Measurements from ENCODE around the gene RGS9BP.
"Not testable (repeated sequence)": the region's sequence is repeated elsewhere in the genome, so short reads cannot be mapped to it uniquely, and the experiment has no call there.

RGS9BP gene

GRCh38 chr19:32696771-32697170 lies 21.1 kb downstream of the RGS9BP start:
- H3K14ac ChIP-seq (ENCODE audit: low read length); H3K9me3 ChIP-seq (replicated peaks in 1 of 2; ENCODE audit: control insufficient read depth in 2 of 2, insufficient read depth in 1 of 2, low read depth in 1 of 2, low read length in 2 of 2); H3K9ac ChIP-seq (ENCODE audit: low read depth, low read length, poor library complexity); H3K23ac ChIP-seq (ENCODE audit: low read depth, low read length, poor library complexity); H3K4ac ChIP-seq (ENCODE audit: low read length); H2BK120ac ChIP-seq (ENCODE audit: low read depth, low read length); H3K4me1 ChIP-seq (ENCODE audit: control insufficient read depth in 2 of 2, insufficient read depth in 1 of 2, low read depth in 1 of 2, low read length in 2 of 2); H2BK5ac ChIP-seq (ENCODE audit: low read length); H3K27ac ChIP-seq (replicated peaks; ENCODE audit: low read length); H3K27me3 ChIP-seq (ENCODE audit: control insufficient read depth in 3 of 3, insufficient read depth in 3 of 3, low read depth in 1 of 3, low read length in 3 of 3); H3K4me3 ChIP-seq (ENCODE audit: low read length in 2 of 2); H2AK5ac ChIP-seq (ENCODE audit: low read depth, low read length); H3K36me3 ChIP-seq (replicated peaks in 1 of 2; ENCODE audit: control insufficient read depth in 2 of 2, insufficient read depth in 2 of 2, low read length in 2 of 2); H4K8ac ChIP-seq (ENCODE audit: low read depth, low read length); H3K18ac ChIP-seq (ENCODE audit: low read length); H4K91ac ChIP-seq (ENCODE audit: low read depth, low read length, poor library complexity); H2BK15ac ChIP-seq (ENCODE audit: low read length); H2BK12ac ChIP-seq (ENCODE audit: low read length); H3K4me2 ChIP-seq (ENCODE audit: insufficient read depth, low read length, poor library complexity, severe bottlenecking); H2AFZ ChIP-seq (ENCODE audit: low read length); H3K79me1 ChIP-seq (ENCODE audit: low read depth, low read length); DNase-seq (ENCODE audit: low spot score): not testable (repeated sequence)
- no CpG with 5 or more reads among the region's 3 CpGs for WGBS, 2 donors (ENCODE audit: extremely low coverage in 2 of 2, insufficient read length in 2 of 2, insufficient replicate concordance in 1 of 2)

- not testable (repeated sequence) for H2BK15ac ChIP-seq (ENCODE audit: low read length); H4K8ac ChIP-seq (ENCODE audit: low read depth, low read length); H2BK5ac ChIP-seq (ENCODE audit: low read length); H3K4me3 ChIP-seq (ENCODE audit: low read length in 2 of 2); H3K9ac ChIP-seq (ENCODE audit: low read depth, low read length, poor library complexity); H2AFZ ChIP-seq (ENCODE audit: low read length); H2BK120ac ChIP-seq (ENCODE audit: low read depth, low read length); H2BK12ac ChIP-seq (ENCODE audit: low read length); H3K4me2 ChIP-seq (ENCODE audit: insufficient read depth, low read length, poor library complexity, severe bottlenecking); H3K27me3 ChIP-seq (ENCODE audit: control insufficient read depth in 3 of 3, insufficient read depth in 3 of 3, low read depth in 1 of 3, low read length in 3 of 3); H3K4ac ChIP-seq (ENCODE audit: low read length); DNase-seq (ENCODE audit: low spot score); H3K79me1 ChIP-seq (ENCODE audit: low read depth, low read length); H3K18ac ChIP-seq (ENCODE audit: low read length); H3K4me1 ChIP-seq (ENCODE audit: control insufficient read depth in 2 of 2, insufficient read depth in 1 of 2, low read depth in 1 of 2, low read length in 2 of 2); H2AK5ac ChIP-seq (ENCODE audit: low read depth, low read length); H4K91ac ChIP-seq (ENCODE audit: low read depth, low read length, poor library complexity); H3K14ac ChIP-seq (ENCODE audit: low read length); H3K27ac ChIP-seq (replicated peaks; ENCODE audit: low read length); H3K23ac ChIP-seq (ENCODE audit: low read depth, low read length, poor library complexity); H3K36me3 ChIP-seq (replicated peaks in 1 of 2; ENCODE audit: control insufficient read depth in 2 of 2, insufficient read depth in 2 of 2, low read length in 2 of 2); H3K9me3 ChIP-seq (replicated peaks in 1 of 2; ENCODE audit: control insufficient read depth in 2 of 2, insufficient read depth in 1 of 2, low read depth in 1 of 2, low read length in 2 of 2)
- no CpG with 5 or more reads among the region's 7 CpGs for WGBS, 2 donors (ENCODE audit: extremely low coverage in 2 of 2, insufficient read length in 2 of 2, insufficient replicate concordance in 1 of 2)
Measured at GRCh38 chr19:32700129-32700528, 24.5 kb downstream of the RGS9BP start.

- H3K9me3 ChIP-seq (replicated peaks in 1 of 2; ENCODE audit: control insufficient read depth in 2 of 2, insufficient read depth in 1 of 2, low read depth in 1 of 2, low read length in 2 of 2) = peaks cover 2 to 3% of the 10 kb centered on the region in 2 donors
- no peak overlapping the region for H2AK5ac ChIP-seq (ENCODE audit: low read depth, low read length)
- no peak overlapping the region for H3K18ac ChIP-seq (ENCODE audit: low read length)
- no peaks in the 10 kb centered on the region for H3K27me3 ChIP-seq (ENCODE audit: control insufficient read depth in 3 of 3, insufficient read depth in 3 of 3, low read depth in 1 of 3, low read length in 3 of 3)
- H2BK5ac ChIP-seq (ENCODE audit: low read length) = no peak overlapping the region
- no peak overlapping the region for H2BK12ac ChIP-seq (ENCODE audit: low read length)
- no peak overlapping the region for H4K91ac ChIP-seq (ENCODE audit: low read depth, low read length, poor library complexity)
- H3K36me3 ChIP-seq (replicated peaks in 1 of 2; ENCODE audit: control insufficient read depth in 2 of 2, insufficient read depth in 2 of 2, low read length in 2 of 2) = peaks cover 0 to 2% of the 10 kb centered on the region in 2 donors
- WGBS, 2 donors (ENCODE audit: extremely low coverage in 2 of 2, insufficient read length in 2 of 2, insufficient replicate concordance in 1 of 2) = no CpG with 5 or more reads among the region's 5 CpGs
- H2BK15ac ChIP-seq (ENCODE audit: low read length) = no peak overlapping the region
- H2AFZ ChIP-seq (ENCODE audit: low read length) = no peak overlapping the region
- DNase-seq (ENCODE audit: low spot score) = no peak
- H3K4me1 ChIP-seq (ENCODE audit: control insufficient read depth in 2 of 2, insufficient read depth in 1 of 2, low read depth in 1 of 2, low read length in 2 of 2) = no peaks in the 10 kb centered on the region
- H3K4me2 ChIP-seq (ENCODE audit: insufficient read depth, low read length, poor library complexity, severe bottlenecking) = no peak overlapping the region
- H3K27ac ChIP-seq (replicated peaks; ENCODE audit: low read length) = no peak overlapping the region
- no peak overlapping the region for H3K23ac ChIP-seq (ENCODE audit: low read depth, low read length, poor library complexity)
- no peak overlapping the region for H3K9ac ChIP-seq (ENCODE audit: low read depth, low read length, poor library complexity)
- H4K8ac ChIP-seq (ENCODE audit: low read depth, low read length) = no peak overlapping the region
- no peak overlapping the region for H3K4me3 ChIP-seq (ENCODE audit: low read length in 2 of 2)
- H3K79me1 ChIP-seq (ENCODE audit: low read depth, low read length) = no peaks in the 10 kb centered on the region
- H3K4ac ChIP-seq (ENCODE audit: low read length) = no peak overlapping the region
- no peak overlapping the region for H3K14ac ChIP-seq (ENCODE audit: low read length)
- no peak overlapping the region for H2BK120ac ChIP-seq (ENCODE audit: low read depth, low read length)
Measured at GRCh38 chr19:32702010-32702409, 26.4 kb downstream of the RGS9BP start.

DNA sequence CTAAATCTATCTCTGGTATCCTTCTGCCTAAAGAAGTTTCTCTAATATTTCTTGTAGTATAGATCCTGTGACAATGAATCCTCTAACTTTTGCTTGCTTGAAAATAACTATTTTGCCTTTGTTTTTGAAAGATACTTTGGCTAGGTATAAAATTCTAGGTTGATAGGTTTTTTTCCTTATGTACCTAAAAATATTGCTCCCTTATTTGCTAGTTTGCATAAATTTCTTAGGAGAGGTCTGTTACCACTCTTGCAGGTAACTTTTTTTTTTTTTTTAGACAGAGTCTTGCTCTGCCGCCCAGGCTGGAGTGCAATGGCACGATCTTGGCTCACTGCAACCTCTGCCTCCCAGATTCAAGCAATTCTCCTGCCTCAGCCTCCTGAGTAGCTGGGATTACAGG lies 28.4 kb downstream of the RGS9BP start:
- WGBS, 2 donors (ENCODE audit: extremely low coverage in 2 of 2, insufficient read length in 2 of 2, insufficient replicate concordance in 1 of 2) = no CpG with 5 or more reads among the region's 2 CpGs
- H3K18ac ChIP-seq (ENCODE audit: low read length); H3K9me3 ChIP-seq (replicated peaks in 1 of 2; ENCODE audit: control insufficient read depth in 2 of 2, insufficient read depth in 1 of 2, low read depth in 1 of 2, low read length in 2 of 2); H4K8ac ChIP-seq (ENCODE audit: low read depth, low read length); H3K14ac ChIP-seq (ENCODE audit: low read length); H3K4ac ChIP-seq (ENCODE audit: low read length); H3K4me2 ChIP-seq (ENCODE audit: insufficient read depth, low read length, poor library complexity, severe bottlenecking); H2BK15ac ChIP-seq (ENCODE audit: low read length); H3K23ac ChIP-seq (ENCODE audit: low read depth, low read length, poor library complexity); H2BK120ac ChIP-seq (ENCODE audit: low read depth, low read length); H3K79me1 ChIP-seq (ENCODE audit: low read depth, low read length); H2AK5ac ChIP-seq (ENCODE audit: low read depth, low read length); H3K9ac ChIP-seq (ENCODE audit: low read depth, low read length, poor library complexity); H3K27ac ChIP-seq (replicated peaks; ENCODE audit: low read length); H3K4me1 ChIP-seq (ENCODE audit: control insufficient read depth in 2 of 2, insufficient read depth in 1 of 2, low read depth in 1 of 2, low read length in 2 of 2); DNase-seq (ENCODE audit: low spot score); H3K36me3 ChIP-seq (replicated peaks in 1 of 2; ENCODE audit: control insufficient read depth in 2 of 2, insufficient read depth in 2 of 2, low read length in 2 of 2); H3K27me3 ChIP-seq (ENCODE audit: control insufficient read depth in 3 of 3, insufficient read depth in 3 of 3, low read depth in 1 of 3, low read length in 3 of 3); H2BK12ac ChIP-seq (ENCODE audit: low read length); H3K4me3 ChIP-seq (ENCODE audit: low read length in 2 of 2); H2BK5ac ChIP-seq (ENCODE audit: low read length); H2AFZ ChIP-seq (ENCODE audit: low read length); H4K91ac ChIP-seq (ENCODE audit: low read depth, low read length, poor library complexity): not testable (repeated sequence)

Measured in neuronal stem cell (in vitro differentiated cells).